ENCODE measurements around the gene NUP133.

NUP133 gene

GRCh38 chr1:229535230-229535629, 27.1 kb upstream of the NUP133 start:
- no peak overlapping the region for H3K4me3 ChIP-seq (ENCODE audit: low read depth, low read length)
- DNase-seq (ENCODE audit: low read depth): no peak
- no peak for TF ChIP-seq POLR2A (IDR thresholded peaks at IDR 0.05; ENCODE audit: extremely low read depth, insufficient read length)
- no peak for TF ChIP-seq MAX (IDR thresholded peaks at IDR 0.05; ENCODE audit: low read depth, low read length)
- no peak for TF ChIP-seq MYC (IDR thresholded peaks at IDR 0.05; ENCODE audit: low read depth, low read length)
- TF ChIP-seq, protein P1, sequence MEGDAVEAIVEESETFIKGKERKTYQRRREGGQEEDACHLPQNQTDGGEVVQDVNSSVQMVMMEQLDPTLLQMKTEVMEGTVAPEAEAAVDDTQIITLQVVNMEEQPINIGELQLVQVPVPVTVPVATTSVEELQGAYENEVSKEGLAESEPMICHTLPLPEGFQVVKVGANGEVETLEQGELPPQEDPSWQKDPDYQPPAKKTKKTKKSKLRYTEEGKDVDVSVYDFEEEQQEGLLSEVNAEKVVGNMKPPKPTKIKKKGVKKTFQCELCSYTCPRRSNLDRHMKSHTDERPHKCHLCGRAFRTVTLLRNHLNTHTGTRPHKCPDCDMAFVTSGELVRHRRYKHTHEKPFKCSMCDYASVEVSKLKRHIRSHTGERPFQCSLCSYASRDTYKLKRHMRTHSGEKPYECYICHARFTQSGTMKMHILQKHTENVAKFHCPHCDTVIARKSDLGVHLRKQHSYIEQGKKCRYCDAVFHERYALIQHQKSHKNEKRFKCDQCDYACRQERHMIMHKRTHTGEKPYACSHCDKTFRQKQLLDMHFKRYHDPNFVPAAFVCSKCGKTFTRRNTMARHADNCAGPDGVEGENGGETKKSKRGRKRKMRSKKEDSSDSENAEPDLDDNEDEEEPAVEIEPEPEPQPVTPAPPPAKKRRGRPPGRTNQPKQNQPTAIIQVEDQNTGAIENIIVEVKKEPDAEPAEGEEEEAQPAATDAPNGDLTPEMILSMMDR (IDR thresholded peaks at IDR 0.05; ENCODE audit: low read depth, low read length): no peak

DNA sequence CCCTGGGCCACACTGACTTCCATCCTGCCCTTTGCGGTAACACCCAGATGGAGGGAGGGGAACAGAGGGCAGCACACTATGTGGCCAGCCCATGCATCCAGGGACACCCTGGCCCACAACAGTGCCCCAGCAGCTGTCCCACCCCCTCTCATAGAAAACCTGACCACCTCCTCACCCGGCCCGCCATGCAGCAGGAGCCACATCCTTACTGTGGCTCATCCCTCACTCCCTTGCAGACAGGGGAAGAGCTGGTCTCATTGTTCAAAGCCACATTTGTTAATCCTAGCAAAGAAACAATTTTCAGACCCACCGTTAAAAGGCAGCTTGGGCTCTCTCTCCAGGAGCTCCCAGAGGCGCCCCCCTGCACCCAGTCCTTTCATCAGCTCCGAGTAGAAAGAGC, 23.2 kb upstream of the NUP133 start:
- DNase-seq (ENCODE audit: low read depth): no peak
- TF ChIP-seq POLR2A (IDR thresholded peaks at IDR 0.05; ENCODE audit: extremely low read depth, insufficient read length): no peak
- TF ChIP-seq MAX (IDR thresholded peaks at IDR 0.05; ENCODE audit: low read depth, low read length): no peak
- TF ChIP-seq, protein P1 (IDR thresholded peaks at IDR 0.05; ENCODE audit: low read depth, low read length): no peak
- TF ChIP-seq MYC (IDR thresholded peaks at IDR 0.05; ENCODE audit: low read depth, low read length): no peak
- H3K4me3 ChIP-seq (ENCODE audit: low read depth, low read length): no peak overlapping the region

DNA sequence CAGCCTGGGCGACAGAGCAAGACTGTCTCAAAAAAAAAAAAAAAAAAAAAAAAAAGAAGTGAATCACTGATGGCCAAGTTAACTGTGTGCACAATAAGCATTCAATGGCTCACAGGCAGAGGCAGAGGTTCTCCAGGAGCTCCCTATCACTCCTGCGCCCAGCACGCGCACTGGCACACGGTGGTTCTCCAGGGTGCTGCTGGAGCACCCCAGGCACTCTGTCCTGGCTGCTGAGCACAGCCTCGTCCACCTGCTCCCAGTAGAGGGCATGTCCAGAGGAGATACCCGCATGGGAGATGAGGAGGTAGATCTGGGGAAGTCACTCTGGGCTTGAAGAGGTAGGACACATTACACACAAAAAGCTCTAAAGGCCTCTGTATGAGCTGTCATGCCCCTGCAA, 21.5 kb upstream of the NUP133 start:
- no peak for DNase-seq (ENCODE audit: low read depth)
- H3K4me3 ChIP-seq (ENCODE audit: low read depth, low read length): no peak overlapping the region
- TF ChIP-seq MYC (IDR thresholded peaks at IDR 0.05; ENCODE audit: low read depth, low read length): no peak
- no peak for TF ChIP-seq MAX (IDR thresholded peaks at IDR 0.05; ENCODE audit: low read depth, low read length)
- TF ChIP-seq, protein P1 (IDR thresholded peaks at IDR 0.05; ENCODE audit: low read depth, low read length): no peak
- TF ChIP-seq POLR2A (IDR thresholded peaks at IDR 0.05; ENCODE audit: extremely low read depth, insufficient read length): no peak

- H3K4me3 ChIP-seq (ENCODE audit: low read depth, low read length): no peak overlapping the region
- no peak for TF ChIP-seq MYC (IDR thresholded peaks at IDR 0.05; ENCODE audit: low read depth, low read length)
- TF ChIP-seq, protein P1 (IDR thresholded peaks at IDR 0.05; ENCODE audit: low read depth, low read length): no peak
- TF ChIP-seq POLR2A (IDR thresholded peaks at IDR 0.05; ENCODE audit: extremely low read depth, insufficient read length): no peak
- TF ChIP-seq MAX (IDR thresholded peaks at IDR 0.05; ENCODE audit: low read depth, low read length): no peak
- DNase-seq (ENCODE audit: low read depth): no peak
These were observed 18.6 kb upstream of the NUP133 start for GRCh38 chr1:229526695-229527094.

DNA sequence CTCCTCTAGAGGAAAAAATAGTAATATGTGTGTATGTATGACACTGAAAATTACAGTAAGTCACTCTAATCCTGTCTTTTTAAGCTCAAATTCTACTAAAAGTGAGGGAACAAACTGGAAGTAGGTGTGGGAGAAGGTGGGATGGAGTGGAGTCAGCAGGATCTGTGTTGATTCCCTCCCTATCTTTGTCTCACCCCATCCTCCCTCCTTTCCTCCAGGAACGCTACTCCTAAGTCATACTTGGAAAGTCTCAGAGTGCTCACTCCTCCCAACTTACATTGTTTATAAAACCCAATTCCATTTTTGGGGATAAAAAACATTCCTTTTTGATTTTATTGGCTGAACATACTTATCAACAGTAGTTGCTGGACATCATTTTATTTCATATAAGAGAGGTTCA, 14.9 kb upstream of the NUP133 start:
- TF ChIP-seq MYC (IDR thresholded peaks at IDR 0.05; ENCODE audit: low read depth, low read length): no peak
- no peak for TF ChIP-seq MAX (IDR thresholded peaks at IDR 0.05; ENCODE audit: low read depth, low read length)
- TF ChIP-seq, protein P1 (IDR thresholded peaks at IDR 0.05; ENCODE audit: low read depth, low read length): no peak
- no peak for TF ChIP-seq POLR2A (IDR thresholded peaks at IDR 0.05; ENCODE audit: extremely low read depth, insufficient read length)
- DNase-seq (ENCODE audit: low read depth): no peak
- no peak overlapping the region for H3K4me3 ChIP-seq (ENCODE audit: low read depth, low read length)

All from NB4 (cell line).